Fibroblast of upper back skin (primary cell): ENCODE results near the gene PLEKHG5.
"Not testable (repeated sequence)": the region's sequence is repeated elsewhere in the genome, so short reads cannot be mapped to it uniquely, and the experiment has no call there.

Experiments used
- DNase-seq: peaks from one replicate; pipeline ENCODE4 v3.0.0-alpha.2; 2013

The PLEKHG5 gene

DNA sequence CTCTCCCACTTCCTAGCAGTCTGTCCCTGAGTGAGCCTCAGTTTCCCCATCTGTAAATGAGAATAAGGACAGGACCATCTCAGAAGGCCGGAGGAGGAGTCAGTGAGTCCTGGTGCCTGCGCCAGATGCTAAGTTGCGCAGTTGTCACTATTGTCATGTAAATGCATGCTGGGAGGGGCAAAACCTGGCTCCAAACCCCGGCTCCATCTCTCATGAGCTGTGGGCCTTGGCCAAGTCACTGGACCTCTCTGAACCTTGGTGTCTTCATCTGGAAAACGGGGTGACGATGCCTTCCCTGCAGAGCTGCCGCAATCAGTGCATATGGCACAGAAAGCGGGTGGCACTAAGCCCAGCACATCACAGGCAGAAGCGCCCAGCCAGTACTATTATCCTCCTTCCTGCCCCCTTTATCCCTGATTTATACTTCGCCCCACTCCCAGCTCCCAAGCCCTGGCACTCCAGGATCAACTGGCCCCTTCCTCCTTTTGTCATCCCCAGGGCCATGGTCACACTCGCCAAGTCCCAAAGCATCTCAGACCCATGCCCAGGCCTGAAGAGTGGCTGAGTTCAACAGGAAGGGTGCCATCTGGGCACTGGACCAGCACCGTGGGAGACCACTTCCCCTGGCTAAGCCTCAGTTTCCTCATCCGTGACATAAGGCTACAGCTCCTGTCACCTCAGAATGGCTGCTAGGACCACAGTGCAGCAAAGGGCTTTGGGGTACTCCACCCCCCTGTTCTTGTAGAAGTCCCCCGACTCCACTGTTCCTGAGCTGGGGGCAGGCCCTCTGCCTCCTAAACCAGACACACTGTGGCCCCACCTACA, 4.3 kb upstream of the PLEKHG5 start:
- DNase-seq, result no peak

DNA sequence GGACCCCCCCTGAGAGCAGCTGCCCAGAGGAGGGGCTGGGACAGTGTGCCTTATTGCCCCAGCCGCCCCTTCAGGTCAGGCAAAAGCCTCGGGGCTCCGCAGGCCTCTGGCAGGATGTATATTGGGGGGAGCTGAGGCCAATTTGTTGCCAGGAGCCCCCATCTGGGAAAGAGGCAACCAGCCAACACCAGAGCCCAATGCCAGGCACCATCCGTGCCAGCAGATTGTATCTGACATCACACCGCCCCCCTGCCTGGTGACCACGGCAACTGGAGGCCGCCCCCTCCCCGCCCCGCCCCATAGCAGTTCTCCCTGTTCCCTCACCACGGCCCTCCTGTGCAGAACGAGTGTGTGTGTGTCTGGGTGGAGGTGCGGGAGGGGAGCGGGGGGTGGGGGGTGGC, 3.6 kb upstream of the PLEKHG5 start:
- DNase-seq, result no peak

DNA sequence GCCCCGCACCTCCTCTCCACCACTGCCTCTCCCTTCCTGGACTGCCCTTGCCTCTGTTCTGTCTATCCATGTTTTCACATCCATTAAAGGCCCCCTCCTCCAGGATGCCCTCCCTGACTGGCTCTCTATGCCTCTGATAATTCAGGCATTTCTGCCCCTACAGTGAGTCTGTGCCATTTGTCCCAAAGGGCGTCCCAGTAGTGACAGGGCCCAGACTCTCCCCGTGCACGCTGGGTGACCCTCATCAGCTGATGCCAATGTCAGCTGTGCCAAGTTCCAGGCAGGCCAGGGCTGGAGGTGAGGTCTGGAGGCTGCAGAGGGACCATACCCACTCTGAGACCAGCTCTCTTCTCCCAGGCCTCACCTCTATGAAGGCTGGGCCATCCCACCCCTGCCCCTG, 3.2 kb upstream of the PLEKHG5 start:
- DNase-seq, result no peak

DNA sequence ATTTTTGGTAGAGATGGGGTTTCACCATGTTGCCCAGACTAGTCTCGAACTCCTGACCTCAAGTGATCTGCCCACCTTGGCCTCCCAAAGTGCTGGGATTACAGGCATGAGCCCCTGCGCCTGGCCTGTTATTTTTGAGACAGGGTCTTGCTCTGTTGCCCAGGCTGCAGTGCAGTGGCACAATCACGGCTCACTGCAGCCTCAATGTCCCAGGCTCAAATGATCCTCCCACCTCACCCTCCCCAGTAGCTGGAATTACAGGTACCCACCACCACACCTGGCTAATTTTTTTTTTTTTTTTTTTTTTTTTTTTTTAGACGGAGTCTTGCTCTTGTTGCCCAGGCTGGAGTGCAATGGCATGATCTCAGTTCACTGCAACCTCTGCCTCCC, 2.4 kb upstream of the PLEKHG5 start:
- DNase-seq, result not testable (repeated sequence)

DNA sequence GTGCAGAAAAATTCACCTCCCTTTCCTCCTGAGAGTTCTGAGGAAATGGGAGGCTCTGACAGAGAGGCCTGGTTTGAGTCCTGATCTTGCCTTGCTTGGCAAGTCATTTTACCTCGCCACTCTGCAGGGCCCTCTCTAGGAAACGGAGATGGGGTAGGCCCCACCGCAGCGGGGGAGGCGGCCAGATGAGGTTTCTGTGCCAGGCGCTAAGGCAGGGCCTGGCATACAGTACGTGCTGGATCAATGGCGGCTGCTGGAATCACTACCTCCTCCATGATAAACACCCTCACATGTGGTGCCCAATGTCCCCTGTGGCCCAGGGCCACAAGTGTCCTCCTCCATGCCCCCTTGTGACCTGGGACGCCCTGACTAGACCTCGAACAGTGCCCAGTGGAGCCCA, 499 bp upstream of the PLEKHG5 start:
- DNase-seq, result no peak

DNA sequence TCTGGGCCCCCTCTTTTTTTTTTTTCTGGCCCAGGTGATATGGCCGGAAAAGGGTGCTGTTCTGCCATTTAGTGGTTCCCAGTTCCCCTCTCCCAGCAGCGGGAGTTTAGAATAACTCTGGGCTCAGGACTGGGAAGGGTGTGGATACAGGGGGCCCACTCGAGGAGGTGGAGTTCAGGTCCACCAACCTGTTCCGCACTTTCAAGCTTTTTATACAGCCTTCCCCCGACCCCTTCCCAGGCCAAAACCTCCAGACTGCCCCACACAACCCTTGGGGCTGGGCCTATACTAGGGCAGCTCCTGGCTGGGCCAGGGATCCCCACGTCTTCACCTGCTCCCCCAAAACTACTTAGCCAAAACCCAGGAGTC, 402 bp downstream of the PLEKHG5 start:
- no peak for DNase-seq

DNA sequence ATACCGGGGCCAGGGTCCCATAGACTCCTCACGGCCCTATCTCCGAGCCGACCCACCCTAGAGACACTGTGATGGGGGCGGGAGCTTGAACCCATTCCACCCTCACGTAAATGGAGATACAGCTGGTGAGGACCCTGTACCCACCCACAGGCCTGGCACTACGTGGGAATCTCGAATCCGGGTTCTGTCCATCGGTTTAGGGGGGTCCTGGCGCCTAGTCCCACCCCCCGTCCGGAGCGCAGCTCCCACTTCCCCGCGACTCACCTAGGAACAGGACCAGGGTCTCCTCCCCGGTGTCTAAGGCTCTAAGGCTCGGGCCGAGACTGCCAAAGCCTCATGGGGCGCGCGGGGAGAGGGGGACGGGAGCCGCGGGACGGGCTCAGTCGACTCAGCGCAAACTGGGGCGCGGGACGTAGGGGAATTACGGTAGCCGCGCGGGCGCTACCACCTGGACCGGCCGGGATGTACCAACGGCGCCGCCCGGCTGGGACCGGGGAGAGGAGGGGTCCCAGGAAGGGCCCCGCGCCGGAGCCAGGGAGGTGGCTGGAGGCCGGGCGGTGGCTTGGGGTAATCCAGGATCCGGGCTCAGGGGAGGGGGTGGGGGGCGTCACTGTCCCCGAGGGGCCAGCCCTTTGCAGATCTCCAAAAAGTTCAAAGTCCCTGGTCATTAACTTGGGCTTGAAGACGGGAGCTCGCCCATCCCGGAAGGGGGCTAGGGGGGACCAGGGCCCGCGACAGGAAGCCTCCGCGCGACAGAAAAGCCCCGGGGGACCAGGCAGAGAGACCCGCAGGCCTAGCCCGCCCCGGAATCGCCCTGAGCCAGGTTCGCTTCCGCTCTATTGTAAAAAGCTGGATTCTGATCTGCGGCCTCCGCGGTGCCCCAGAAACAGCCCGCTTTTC, 1.0 kb downstream of the PLEKHG5 start:
- peak; percentile 70 for DNase-seq

DNA sequence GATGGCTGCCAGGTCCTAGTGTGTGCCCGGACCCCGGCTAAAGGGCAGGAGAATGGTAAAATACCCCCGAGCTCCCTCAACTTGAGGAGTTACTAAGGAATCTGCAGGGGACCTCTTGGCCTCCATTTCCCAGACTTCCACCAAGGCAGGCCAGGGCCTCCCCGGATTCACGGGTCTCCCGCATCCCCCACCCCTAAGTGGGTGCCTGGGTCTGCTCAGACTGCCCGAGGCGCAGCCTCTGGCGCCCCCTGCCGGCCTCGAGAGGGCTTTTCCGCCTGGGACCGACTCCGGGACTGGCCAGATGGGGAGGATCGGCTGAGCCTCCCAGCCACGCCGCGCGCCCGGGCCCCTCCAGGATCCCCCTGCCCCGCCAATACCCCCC, 1.7 kb downstream of the PLEKHG5 start:
- peak; percentile 73 for DNase-seq

DNA sequence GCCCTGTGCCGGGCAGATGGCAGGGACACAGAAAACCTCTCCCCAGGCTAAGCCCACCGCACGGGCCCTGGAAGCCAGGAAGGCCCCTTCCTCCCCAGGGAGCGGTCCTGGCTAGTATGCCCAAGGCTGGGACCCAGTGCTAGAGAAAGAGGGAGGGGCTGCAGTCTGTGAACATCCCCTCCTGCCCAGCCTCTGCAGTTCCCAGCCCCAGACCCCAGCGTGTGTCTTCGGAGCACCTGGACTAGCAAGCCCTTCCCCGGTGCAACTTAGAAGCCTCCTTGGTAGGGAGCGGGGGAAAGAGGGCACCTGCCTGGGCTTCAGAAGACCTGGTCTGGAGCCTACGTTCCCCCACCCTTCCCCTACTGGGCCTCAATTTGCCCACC, 2.1 kb downstream of the PLEKHG5 start:
- no peak for DNase-seq

DNA sequence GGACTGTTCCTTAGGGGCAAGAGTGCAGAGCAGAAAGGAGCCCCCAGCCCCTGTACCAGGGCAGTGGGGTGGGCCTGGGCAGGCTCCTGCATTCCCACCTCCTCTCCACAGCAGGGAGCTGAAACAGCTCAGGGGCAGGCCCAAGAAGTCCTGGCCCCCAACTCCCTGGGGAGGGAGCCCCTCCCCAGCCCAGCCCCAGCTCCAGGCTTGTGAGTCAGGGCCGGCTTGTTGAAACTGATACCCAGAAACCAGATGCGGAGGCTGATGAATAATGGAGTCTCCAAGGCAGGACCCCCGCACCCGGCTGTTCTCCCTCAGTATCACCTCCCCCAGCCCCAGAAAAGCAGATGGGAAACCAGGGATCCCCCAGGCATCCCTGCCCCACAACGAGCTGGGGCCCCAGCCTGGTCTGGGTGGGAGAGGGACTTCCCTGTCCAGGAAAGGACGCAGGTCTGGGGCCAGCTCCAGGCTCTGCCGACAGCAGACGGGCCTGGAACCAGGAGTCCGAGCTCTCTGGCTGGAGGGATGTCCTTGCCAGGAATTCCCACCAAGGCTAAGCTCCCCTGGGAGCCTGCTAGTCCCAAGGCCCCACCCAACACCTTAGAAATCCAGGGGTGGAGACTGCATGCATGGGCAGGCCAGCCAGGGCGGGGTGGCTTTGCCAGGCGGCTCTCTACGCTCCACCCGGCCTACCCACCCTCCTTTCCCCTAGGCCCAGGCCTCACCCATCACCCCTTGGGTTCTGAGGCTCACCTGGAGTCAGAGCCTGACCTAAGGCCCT, 2.7 kb downstream of the PLEKHG5 start:
- DNase-seq, result no peak

DNA sequence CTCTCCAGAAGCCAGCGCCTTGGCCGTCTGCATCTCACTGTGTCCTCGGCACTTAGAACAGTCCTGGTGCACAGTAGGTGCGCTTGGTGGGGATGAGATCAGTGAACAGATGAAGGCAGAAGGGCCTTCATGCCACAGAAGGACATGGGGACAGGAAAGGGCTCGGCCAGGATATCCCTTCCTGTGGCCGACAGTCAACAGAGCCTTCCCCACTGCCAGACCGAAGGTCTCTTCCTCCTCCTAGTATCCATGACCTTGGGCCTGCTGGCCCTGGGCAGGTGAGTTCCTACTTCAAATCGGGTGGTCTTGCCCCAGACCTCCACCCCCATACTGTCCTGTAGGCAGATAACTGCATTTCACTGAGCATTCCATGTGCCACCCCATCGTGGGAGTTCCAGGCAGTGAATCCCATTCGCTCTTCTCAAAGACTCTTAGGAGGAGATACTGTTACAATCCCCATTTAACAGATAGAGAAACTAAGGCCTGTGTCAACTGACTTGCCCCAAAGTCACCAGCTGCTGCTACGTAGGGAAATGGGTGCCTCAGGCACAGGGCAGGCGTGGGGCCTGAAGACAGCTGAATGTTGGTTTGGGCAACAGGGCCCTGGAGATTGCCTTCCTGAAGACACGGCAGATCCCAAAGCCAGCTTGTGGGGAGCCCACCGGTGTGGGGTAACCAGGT, 3.5 kb downstream of the PLEKHG5 start:
- no peak for DNase-seq

DNA sequence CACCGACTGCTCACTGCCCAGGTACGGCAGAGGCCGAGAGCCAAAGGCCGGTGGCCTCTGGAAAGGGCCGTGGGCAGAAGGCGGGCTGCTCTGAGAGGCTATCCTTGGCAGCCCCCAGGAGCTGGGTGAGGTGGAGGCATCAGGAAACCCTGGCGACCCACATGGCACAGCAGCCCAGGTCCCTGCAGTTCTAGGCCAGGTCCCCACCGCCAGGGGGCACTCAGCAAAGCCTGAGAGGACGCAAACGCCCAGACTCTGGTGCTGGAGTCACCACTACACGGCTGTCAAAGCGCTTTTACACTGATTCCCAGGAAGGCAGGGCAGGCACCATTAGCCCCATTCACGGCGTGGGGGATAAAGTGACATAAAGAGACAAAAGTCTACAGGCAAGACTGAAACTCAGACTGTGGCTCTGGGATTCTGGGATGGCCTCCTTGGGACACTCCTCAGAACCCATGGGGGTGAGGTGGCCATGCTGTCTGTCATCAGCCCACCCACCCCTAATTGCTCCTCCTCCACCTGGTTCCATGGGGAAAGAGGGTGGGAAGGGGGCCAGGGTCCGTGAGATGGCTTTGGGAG, 4.9 kb downstream of the PLEKHG5 start:
- DNase-seq, result peak; percentile 77

DNA sequence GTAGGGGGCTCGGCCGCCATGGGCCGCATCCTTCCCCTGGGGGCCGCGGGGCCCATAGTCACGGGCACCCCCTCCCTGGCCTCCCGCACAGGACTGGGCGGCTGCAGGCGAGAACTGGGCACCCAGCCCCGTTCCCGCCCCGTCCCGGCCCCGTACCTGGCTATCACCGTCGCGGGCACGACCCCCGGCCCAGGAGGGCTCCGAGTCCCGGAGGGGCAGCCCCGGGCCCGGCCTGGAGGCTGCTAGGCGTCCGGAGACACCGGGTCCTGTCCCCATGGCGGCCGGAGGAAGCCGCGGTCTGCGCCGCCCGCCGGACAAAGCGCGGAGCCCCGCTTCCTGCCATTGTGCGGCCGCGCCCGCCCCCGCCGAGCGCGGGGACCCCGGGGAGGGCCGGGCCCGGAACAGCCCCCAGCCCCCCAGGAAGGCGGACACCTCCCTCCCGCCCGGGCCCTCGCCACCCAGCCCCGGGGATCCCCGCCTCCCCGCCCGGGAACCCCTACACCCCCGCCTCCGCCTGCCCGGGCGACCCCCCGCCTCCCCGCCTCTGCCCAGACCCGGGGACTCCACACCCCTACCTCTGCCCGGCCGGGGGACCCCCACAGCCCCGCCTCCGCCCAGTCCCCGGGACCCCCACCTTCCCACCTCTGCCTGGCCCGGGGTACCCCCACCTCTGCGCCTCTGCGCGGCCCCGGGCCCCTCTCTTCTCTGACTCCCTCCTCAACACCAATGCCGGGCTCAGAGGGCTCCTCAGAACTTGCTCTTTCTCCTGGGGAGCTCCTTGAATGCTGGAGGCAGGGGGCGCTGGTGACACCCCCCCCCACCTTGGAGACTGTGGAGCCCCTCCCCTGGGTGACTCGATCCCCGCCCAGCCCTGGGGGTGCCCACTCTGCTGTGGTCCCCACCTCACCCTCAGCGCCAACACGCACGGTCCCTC, 6.0 kb downstream of the PLEKHG5 start:
- no peak for DNase-seq

DNA sequence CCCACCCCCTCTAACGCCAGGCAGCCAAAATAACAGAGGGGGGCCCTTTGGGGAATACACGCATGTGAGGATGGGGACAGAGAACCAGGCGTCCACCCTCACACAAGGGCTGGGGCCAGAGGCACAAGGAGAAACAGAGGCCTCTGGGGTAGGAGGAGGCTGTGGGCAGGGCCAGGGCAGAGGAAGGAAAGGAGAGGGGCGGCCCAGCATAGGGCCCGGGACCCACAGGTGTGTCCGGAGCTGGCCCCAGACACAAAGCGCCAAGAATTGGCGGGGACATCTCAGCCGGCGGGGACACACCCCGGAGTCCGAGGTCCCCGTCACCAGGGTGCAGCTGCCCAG, 6.7 kb downstream of the PLEKHG5 start:
- DNase-seq, result no peak

DNA sequence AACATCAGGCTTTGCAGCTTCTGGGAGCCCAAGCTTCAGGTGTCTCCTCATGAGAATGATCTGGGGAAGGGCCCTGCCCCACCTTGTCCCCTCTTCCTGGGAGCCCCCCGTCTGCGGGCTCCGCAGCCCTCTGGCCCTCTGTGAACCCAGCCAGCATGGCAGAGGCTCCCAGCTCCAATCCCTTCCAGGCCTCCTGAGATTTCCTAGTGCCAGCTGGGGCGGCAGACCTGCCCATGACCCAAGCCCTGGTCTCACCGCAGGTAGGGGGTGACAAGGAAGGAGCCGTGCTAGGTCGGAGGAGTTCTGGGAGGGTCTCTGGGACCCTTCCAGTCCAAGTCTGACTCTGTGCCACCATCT, 7.7 kb downstream of the PLEKHG5 start:
- no peak for DNase-seq

DNA sequence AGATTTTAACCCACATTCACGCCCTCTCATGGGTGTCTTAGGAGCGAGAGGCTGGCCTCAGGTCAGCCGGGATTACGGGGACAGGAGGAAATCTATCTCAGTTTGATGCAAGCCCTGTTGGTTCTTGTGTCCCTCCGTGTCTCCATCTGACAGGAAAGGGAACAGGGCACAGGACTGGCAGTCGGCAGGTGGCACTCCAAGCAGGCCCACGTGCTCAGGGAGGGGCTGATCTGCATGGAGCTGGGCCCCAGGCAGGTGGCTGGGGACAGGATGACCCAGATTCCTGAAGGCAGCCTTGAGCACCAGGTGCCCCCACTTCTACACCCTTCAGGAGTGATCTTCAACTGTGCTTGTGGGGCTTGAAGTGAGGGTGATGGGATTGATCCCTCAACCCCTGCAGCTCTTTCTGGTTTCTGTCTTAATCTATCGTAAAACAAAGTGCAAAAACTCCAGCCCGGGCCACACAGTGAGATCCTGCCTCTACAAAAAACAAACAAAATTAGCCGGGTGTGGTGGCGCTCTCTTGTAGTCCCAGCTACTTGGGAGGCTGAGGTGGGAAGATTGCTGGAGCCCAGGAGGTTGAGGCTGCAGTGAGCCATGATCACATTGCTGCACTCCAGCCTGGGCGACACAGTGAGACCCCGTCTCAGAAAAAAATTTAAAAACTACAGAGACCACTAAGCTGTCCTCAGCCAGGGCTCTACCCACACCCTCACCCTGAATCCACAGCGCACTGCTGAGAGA, 8.3 kb downstream of the PLEKHG5 start:
- DNase-seq, result no peak

DNA sequence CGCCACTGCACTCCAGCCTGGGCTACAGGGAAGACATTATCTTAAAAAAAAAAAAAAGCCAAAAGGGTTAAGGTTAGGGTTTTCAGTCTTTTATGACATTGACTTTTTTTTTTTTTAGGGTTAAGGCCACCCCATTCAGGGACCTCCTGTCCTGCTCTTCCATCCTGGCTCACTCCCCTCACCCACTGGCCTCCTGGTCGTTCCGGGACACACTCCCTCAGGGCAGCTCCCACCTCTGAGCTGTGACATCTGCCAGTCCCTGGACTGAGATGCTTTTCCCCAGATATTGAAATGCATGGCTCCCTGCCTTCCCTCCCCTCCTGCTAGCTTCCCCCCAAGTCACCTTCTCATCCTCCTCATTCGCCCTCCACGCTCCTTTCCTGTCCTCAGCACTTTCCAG, 9.6 kb downstream of the PLEKHG5 start:
- DNase-seq, result no peak

DNA sequence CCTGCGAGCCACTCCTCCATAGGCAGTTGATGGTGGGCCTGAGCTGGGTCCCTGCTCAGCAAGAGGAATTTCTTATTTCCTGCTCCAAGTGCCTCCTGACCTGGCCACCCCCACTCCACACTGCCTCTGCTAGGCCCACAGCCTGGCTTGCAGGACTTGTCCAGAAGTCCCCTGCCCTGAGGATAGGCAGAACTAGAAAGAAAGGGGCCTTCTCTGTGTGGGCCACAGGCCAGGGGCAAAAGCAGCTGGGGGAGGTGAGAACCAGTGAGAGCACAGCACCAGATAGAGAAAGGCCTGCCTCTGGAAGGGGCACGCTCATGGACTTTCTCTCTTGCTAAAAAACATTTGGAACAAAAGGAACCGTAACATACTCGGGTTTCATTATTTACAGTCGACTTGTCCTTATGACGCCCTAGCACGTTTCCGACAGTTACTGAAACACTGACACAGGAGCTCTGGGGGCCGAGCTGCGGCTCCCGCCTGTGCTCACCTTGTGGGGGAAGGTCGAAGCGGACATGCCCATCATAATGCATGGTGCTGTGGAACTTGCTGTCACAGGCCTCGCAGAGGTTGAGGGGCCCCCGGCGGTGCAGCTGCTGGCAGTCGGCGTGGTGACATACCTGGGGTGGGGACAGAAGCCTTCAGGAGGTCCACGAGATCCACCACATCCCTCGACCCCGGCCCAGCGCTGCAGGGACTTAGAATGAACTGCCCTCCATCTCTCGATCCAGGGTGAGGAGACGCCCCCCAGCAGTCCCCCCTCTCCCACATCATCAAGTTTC, 14.2 kb downstream of the PLEKHG5 start:
- DNase-seq, result no peak

DNA sequence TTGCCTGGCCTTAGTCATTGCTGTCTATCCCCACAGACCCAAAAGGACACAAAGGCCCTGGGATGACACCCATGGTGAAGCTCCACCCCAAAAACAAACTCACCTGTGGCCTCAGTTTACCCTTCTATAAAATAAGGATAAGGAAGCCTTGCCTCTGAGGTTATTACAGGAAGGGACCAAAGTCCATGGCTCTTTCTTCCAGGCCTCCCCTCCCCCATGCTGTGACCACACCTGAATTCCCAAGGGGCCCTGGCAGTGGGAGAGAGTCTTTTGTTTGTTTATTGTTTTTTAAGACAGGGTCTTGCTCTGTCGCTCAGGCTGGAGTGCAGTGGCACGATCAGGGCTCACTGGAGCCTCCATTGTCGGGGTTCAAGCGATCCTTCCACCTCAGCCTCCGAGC, 15.0 kb downstream of the PLEKHG5 start:
- no peak for DNase-seq
